ENCODE data around the gene TMED8.

DNA sequence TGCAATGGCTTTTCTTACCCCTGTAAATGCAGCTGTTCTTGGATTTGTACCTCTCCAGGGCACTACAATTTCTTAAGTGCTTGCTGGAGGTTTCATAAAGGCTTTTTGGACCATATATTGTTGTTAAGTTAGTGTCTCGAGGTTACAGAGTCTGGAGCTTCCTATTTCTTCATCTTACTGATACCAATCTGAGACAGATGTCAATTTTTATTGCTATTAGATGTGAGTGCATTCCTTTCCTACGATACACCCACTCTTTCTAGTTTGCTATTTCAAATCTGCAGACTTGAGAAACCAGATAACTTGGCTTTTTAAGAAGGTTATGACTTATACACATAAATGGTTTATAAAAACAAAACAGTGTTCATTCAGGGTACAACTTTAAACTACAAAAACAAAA lies 44.3 kb upstream of the TMED8 start:
- TF ChIP-seq, protein P1, sequence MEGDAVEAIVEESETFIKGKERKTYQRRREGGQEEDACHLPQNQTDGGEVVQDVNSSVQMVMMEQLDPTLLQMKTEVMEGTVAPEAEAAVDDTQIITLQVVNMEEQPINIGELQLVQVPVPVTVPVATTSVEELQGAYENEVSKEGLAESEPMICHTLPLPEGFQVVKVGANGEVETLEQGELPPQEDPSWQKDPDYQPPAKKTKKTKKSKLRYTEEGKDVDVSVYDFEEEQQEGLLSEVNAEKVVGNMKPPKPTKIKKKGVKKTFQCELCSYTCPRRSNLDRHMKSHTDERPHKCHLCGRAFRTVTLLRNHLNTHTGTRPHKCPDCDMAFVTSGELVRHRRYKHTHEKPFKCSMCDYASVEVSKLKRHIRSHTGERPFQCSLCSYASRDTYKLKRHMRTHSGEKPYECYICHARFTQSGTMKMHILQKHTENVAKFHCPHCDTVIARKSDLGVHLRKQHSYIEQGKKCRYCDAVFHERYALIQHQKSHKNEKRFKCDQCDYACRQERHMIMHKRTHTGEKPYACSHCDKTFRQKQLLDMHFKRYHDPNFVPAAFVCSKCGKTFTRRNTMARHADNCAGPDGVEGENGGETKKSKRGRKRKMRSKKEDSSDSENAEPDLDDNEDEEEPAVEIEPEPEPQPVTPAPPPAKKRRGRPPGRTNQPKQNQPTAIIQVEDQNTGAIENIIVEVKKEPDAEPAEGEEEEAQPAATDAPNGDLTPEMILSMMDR (IDR thresholded peaks at IDR 0.05): no peak
- TF ChIP-seq EZH2 (IDR thresholded peaks at IDR 0.05) (no peak), EZH2phosphoT487 (IDR thresholded peaks at IDR 0.05) (no peak)
